Neural cell (in vitro differentiated cells): ENCODE data around the gene INTS13. TPM values are rescaled to one million over a fixed set of nuclear protein-coding genes. Genes with fewer than 3 reads are reported as not detected.

Experiments
- H2AFZ ChIP-seq: fragments of 200-600, 300-800 bp; sonication (generic), shearing (Covaris generic); 2 replicates; pipeline ENCODE4 v1.6.0; 2014; ENCODE audit warnings: low read depth, mild to moderate bottlenecking, antibody characterized with exemption, low read length, moderate library complexity
- H3F3A ChIP-seq: fragments of 200-600 bp; shearing (Covaris generic); 2 replicates; pipeline ENCODE4 v1.6.1; 2016; ENCODE audit warnings: mild to moderate bottlenecking, moderate library complexity, mixed read lengths, antibody characterized with exemption, low read length; ENCODE audit not compliant: insufficient read depth, poor library complexity, severe bottlenecking
- H3K27ac ChIP-seq: fragments of 200-600, 300-800 bp; sonication (generic), shearing (Covaris generic); 2 replicates; pipeline ENCODE4 v1.5.1; 2014; ENCODE audit warnings: mild to moderate bottlenecking, low read length, moderate library complexity
- H3K27me3 ChIP-seq: fragments of 300-800, 200-600 bp; sonication (generic), shearing (Covaris generic); 2 replicates; pipeline ENCODE4 v1.6.0; 2014; ENCODE audit warnings: mild to moderate bottlenecking, low read depth, low read length, moderate library complexity; ENCODE audit not compliant: insufficient read depth
- H3K36me3 ChIP-seq: fragments of 300-800, 200-600 bp; sonication (generic), shearing (Covaris generic); 2 replicates; pipeline ENCODE4 v1.5.1; 2014; ENCODE audit warnings: mild to moderate bottlenecking, antibody characterized with exemption, low read length, moderate library complexity; ENCODE audit not compliant: insufficient read depth
- H3K4me2 ChIP-seq: fragments of 300-800, 200-600 bp; sonication (generic), shearing (Covaris generic); 2 replicates; pipeline ENCODE4 v1.6.0; 2014; ENCODE audit warnings: mild to moderate bottlenecking, low read length
- H3K4me3 ChIP-seq: fragments of 300-800, 200-600 bp; sonication (generic), shearing (Covaris generic); 2 replicates; pipeline ENCODE4 v1.5.1; 2014; ENCODE audit warnings: mild to moderate bottlenecking, low read length, moderate library complexity
- H3K79me2 ChIP-seq: fragments of 200-600 bp; shearing (Covaris generic); replicated peaks from 2 replicates; pipeline ENCODE4 v1.6.0; 2014; ENCODE audit warnings: mild to moderate bottlenecking, low read length, moderate library complexity; ENCODE audit not compliant: insufficient read depth
- H3K9ac ChIP-seq: fragments of 300-800, 200-600 bp; sonication (generic), shearing (Covaris generic); 2 replicates; pipeline ENCODE4 v1.6.1; 2016; ENCODE audit warnings: mild to moderate bottlenecking, low read length, mixed read lengths
- H3K9me2 ChIP-seq: fragments of 200-600 bp; shearing (Covaris generic); 2 replicates; pipeline ENCODE4 v1.6.1; 2016; ENCODE audit warnings: mild to moderate bottlenecking, low read length, mixed read lengths; ENCODE audit not compliant: insufficient read depth
- H3K9me3 ChIP-seq: fragments of 200-600, 300-800 bp; sonication (generic), shearing (Covaris generic); 2 replicates; pipeline ENCODE4 v1.6.1; 2016; ENCODE audit warnings: mild to moderate bottlenecking, mixed run types, low read length, moderate library complexity, mixed read lengths
- H4K20me1 ChIP-seq: fragments of 200-600 bp; shearing (Covaris generic); 2 replicates; pipeline ENCODE4 v1.6.1; 2016; ENCODE audit warnings: mild to moderate bottlenecking, mixed run types; ENCODE audit not compliant: insufficient read depth
- CTCF ChIP-seq: fragments of 450-650 bp; IDR thresholded peaks from 2 replicates; pipeline ENCODE4 v1.5.1; 2014; ENCODE audit warnings: antibody characterized with exemption, mild to moderate bottlenecking, moderate library complexity; ENCODE audit not compliant: poor library complexity, severe bottlenecking
- EP300 ChIP-seq: fragments of 450-650 bp; conservative IDR thresholded peaks from 2 replicates; pipeline ENCODE4 v1.6.1; 2014; ENCODE audit warnings: antibody characterized with exemption, mild to moderate bottlenecking, moderate library complexity; ENCODE audit not compliant: poor library complexity, severe bottlenecking
- EZH2 ChIP-seq: fragments of 200-600, 300-800 bp; shearing (Covaris generic), sonication (generic); IDR thresholded peaks from 2 replicates; pipeline ENCODE4 v1.6.1; 2014; ENCODE audit warnings: antibody characterized with exemption, low read length, borderline replicate concordance, mild to moderate bottlenecking; ENCODE audit not compliant: insufficient read depth, poor library complexity, severe bottlenecking
- MXI1 ChIP-seq: fragments of 450-650 bp; conservative IDR thresholded peaks from 2 replicates; pipeline ENCODE4 v1.6.1; 2014; ENCODE audit warnings: antibody characterized with exemption, mild to moderate bottlenecking; ENCODE audit not compliant: poor library complexity, severe bottlenecking
- POLR2AphosphoS5 ChIP-seq: IDR thresholded peaks from 2 replicates; pipeline ENCODE4 v1.6.1; 2012
- RAD21 ChIP-seq: fragments of 450-650 bp; conservative IDR thresholded peaks from 2 replicates; pipeline ENCODE4 v1.6.1; 2014; ENCODE audit warnings: antibody characterized with exemption, mild to moderate bottlenecking, moderate library complexity
- SMC3 ChIP-seq: fragments of 450-650 bp; conservative IDR thresholded peaks from 2 replicates; pipeline ENCODE4 v1.6.1; 2014; ENCODE audit warnings: antibody characterized with exemption, mild to moderate bottlenecking, moderate library complexity; ENCODE audit not compliant: poor library complexity
- TAF1 ChIP-seq: IDR thresholded peaks from 2 replicates; pipeline ENCODE4 v1.6.1; 2012; ENCODE audit warnings: low read depth
- polyA plus RNA-seq: library from polyadenylated mRNA; depleted of rRNA; stranded (reverse); fragments of >200 nt; gene quantifications from 2 replicates; pipeline ENCODE4 v1.2.3, GENCODE V29; 2014
- TF ChIP-seq, protein P1 (sequence below): IDR thresholded peaks from 2 replicates; pipeline ENCODE4 v1.6.1; 2012; ENCODE audit warnings: borderline replicate concordance

The INTS13 gene
- polyA plus RNA-seq, 1 donor from 2014 or later, result 15.3 TPM

DNA sequence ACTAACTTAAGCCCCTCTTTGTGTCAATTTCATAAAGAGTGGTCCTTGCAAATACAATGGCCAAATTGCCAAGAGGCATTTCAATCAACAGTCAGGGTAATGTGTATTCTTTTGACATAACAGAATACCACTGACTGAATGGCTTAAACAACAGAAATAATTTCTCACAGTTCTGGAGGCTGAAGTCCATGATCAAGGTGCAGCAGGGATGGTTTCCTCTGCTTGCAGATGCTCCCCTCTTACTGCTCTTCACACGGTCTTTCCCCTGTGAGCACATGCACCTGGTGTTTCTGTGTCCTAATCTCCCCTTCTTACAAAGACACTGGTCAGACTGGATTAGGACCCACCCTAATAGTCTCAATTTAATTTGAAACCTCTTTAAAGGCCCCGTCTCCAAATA lies 32.4 kb upstream of the INTS13 start:
- Histone ChIP-seq H3K9me2 (no peaks in the 10 kb centered on the region), H3K4me3 (no peak overlapping the region), H3K27me3 (no peaks in the 10 kb centered on the region), H3K9me3 (no peaks in the 10 kb centered on the region), H3K9ac (no peak overlapping the region), H3K79me2 (no peaks in the 10 kb centered on the region), H3K27ac (no peak overlapping the region), H3K4me2 (no peak overlapping the region), H3F3A (no peaks in the 10 kb centered on the region), H2AFZ (no peak overlapping the region), H4K20me1 (no peaks in the 10 kb centered on the region), H3K36me3 (peaks cover 1% of the 10 kb centered on the region)
- TF ChIP-seq EZH2 (no peak), RAD21 (no peak)

DNA sequence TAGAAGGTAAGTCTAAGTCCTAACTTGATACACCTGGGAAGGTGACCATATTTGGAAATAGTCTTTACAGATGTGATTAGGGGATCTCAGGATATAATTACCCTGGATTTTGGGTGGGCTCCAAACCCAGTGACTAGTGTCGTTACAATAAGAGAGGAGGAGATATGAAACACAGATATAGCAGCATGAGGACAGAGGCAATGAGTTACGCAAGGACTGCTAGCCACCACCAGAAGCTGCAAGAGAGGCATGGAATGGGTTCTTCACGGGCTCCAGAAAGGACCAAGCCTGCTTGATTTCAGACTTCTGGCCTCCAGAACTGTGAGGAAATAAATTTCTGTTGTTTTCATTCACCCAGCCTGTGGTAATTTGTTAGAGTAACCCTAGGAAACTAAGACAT lies 29.1 kb upstream of the INTS13 start:
- Histone ChIP-seq H3K9me2 (no peaks in the 10 kb centered on the region), H3K9me3 (no peaks in the 10 kb centered on the region), H4K20me1 (no peaks in the 10 kb centered on the region), H3F3A (no peaks in the 10 kb centered on the region), H3K27me3 (no peaks in the 10 kb centered on the region), H3K4me3 (no peak overlapping the region), H3K27ac (no peak overlapping the region), H2AFZ (no peak overlapping the region), H3K9ac (no peak overlapping the region), H3K79me2 (no peaks in the 10 kb centered on the region), H3K36me3 (peaks cover 4% of the 10 kb centered on the region), H3K4me2 (no peak overlapping the region)
- no peak for TF ChIP-seq RAD21
- TF ChIP-seq TAF1, result no peak
- TF ChIP-seq CTCF, result no peak
- no peak for TF ChIP-seq EP300
- TF ChIP-seq EZH2, result no peak
- no peak for TF ChIP-seq MXI1
- no peak for TF ChIP-seq POLR2AphosphoS5

DNA sequence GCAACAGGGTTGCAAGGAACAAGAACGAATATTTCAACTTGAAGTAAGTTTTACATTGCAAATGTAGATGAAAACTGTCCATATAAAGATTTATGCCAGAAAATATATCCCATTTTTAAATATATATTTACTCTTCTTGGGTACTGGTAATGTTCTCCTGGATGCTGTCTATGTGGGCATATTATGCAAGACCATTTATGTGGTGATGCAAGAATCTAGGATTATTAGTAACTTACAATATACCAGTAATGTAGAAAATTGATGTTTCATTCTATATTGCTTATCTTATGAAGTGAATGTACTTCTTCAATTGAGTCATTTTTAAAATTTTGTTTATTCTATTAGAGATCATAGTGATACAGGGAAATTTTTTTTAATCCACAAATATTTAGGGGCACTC lies 25.6 kb upstream of the INTS13 start:
- H3K79me2 ChIP-seq, result no peaks in the 10 kb centered on the region
- H3F3A ChIP-seq, result no peaks in the 10 kb centered on the region
- no peak overlapping the region for H3K4me3 ChIP-seq
- no peaks in the 10 kb centered on the region for H4K20me1 ChIP-seq
- no peak overlapping the region for H3K9ac ChIP-seq
- H3K27me3 ChIP-seq, result no peaks in the 10 kb centered on the region
- no peak overlapping the region for H3K4me2 ChIP-seq
- TF ChIP-seq RAD21, result no peak
- TF ChIP-seq POLR2AphosphoS5, result no peak
- no peak for TF ChIP-seq EP300
- TF ChIP-seq MXI1, result no peak
- peaks cover 4% of the 10 kb centered on the region for H3K36me3 ChIP-seq
- no peak overlapping the region for H2AFZ ChIP-seq
- H3K9me2 ChIP-seq, result no peaks in the 10 kb centered on the region
- no peaks in the 10 kb centered on the region for H3K9me3 ChIP-seq
- H3K27ac ChIP-seq, result no peak overlapping the region

DNA sequence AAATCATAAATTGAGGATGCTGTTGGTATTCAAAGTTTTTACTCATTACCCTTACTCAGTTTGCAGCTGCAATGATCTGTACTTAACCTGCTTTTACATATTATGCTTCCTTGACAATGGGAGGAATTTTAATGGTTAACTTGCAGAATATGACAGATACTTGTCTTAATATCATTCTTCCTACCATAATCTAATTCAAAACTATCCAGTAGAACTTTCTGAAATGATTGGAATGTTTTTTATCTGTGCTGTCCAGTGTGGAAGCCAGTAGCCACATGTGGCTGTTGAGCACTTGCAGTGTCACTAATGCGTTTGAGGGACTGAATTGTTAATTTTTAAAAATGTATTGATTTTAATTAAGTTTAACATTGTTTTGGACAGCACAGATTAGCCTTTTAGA lies 24.0 kb upstream of the INTS13 start:
- H2AFZ ChIP-seq, result no peak overlapping the region

More for the DNA sequence above, 24.0 kb upstream of the INTS13 start:
- peaks cover 8% of the 10 kb centered on the region for H3K36me3 ChIP-seq
- H3F3A ChIP-seq, result no peaks in the 10 kb centered on the region
- TF ChIP-seq POLR2AphosphoS5 (no peak), EZH2 (no peak), MXI1 (no peak), SMC3 (no peak), EP300 (no peak), RAD21 (no peak), CTCF (no peak), TAF1 (no peak)
- TF ChIP-seq, protein P1, sequence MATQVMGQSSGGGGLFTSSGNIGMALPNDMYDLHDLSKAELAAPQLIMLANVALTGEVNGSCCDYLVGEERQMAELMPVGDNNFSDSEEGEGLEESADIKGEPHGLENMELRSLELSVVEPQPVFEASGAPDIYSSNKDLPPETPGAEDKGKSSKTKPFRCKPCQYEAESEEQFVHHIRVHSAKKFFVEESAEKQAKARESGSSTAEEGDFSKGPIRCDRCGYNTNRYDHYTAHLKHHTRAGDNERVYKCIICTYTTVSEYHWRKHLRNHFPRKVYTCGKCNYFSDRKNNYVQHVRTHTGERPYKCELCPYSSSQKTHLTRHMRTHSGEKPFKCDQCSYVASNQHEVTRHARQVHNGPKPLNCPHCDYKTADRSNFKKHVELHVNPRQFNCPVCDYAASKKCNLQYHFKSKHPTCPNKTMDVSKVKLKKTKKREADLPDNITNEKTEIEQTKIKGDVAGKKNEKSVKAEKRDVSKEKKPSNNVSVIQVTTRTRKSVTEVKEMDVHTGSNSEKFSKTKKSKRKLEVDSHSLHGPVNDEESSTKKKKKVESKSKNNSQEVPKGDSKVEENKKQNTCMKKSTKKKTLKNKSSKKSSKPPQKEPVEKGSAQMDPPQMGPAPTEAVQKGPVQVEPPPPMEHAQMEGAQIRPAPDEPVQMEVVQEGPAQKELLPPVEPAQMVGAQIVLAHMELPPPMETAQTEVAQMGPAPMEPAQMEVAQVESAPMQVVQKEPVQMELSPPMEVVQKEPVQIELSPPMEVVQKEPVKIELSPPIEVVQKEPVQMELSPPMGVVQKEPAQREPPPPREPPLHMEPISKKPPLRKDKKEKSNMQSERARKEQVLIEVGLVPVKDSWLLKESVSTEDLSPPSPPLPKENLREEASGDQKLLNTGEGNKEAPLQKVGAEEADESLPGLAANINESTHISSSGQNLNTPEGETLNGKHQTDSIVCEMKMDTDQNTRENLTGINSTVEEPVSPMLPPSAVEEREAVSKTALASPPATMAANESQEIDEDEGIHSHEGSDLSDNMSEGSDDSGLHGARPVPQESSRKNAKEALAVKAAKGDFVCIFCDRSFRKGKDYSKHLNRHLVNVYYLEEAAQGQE, result no peak
- no peaks in the 10 kb centered on the region for H3K79me2 ChIP-seq
- H4K20me1 ChIP-seq, result no peaks in the 10 kb centered on the region
- H3K27ac ChIP-seq, result no peak overlapping the region
- H3K27me3 ChIP-seq, result no peaks in the 10 kb centered on the region
- no peaks in the 10 kb centered on the region for H3K9me2 ChIP-seq
- no peak overlapping the region for H3K4me3 ChIP-seq
- no peaks in the 10 kb centered on the region for H3K9me3 ChIP-seq
- no peak overlapping the region for H3K9ac ChIP-seq
- H3K4me2 ChIP-seq, result no peak overlapping the region
